Measurements from ENCODE around the gene PIK3AP1.
"Not testable (repeated sequence)": the region's sequence is repeated elsewhere in the genome, so short reads cannot be mapped to it uniquely, and the experiment has no call there.

PIK3AP1 gene

DNA sequence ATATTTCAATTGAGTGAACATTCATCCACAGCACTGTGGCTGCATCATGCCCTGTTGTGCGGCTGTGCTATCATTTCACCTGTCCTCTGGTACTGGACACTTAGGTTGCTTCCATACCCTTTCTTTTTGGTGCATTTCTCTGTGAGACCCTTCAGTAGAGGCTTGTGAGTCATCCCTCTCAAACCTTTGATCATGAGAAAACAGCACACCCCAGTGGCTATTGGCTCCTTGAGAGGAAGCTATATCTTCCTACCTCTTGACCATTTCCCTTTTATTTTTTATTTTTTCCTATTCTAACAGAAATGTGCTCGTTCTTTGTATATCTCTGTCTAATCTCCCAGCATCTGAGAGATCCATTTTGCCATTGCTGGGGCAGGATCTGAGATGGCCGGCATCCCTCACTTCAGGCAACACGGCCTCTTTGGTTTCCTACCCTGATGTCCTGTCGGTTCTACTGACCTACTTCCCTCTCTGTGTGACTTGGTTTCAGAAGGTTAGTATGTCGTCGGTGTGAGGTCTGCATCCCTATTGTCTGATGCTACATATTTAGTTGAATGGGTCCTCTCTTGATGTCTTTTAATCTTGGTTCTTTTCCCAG, 23.8 kb upstream of the PIK3AP1 start:
- TF ChIP-seq, protein P1, sequence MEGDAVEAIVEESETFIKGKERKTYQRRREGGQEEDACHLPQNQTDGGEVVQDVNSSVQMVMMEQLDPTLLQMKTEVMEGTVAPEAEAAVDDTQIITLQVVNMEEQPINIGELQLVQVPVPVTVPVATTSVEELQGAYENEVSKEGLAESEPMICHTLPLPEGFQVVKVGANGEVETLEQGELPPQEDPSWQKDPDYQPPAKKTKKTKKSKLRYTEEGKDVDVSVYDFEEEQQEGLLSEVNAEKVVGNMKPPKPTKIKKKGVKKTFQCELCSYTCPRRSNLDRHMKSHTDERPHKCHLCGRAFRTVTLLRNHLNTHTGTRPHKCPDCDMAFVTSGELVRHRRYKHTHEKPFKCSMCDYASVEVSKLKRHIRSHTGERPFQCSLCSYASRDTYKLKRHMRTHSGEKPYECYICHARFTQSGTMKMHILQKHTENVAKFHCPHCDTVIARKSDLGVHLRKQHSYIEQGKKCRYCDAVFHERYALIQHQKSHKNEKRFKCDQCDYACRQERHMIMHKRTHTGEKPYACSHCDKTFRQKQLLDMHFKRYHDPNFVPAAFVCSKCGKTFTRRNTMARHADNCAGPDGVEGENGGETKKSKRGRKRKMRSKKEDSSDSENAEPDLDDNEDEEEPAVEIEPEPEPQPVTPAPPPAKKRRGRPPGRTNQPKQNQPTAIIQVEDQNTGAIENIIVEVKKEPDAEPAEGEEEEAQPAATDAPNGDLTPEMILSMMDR (IDR thresholded peaks at IDR 0.05; ENCODE audit: low read depth, low read length) = no peak; the same call in 1 of the 2 replicates
- DNase-seq (ENCODE audit: extremely low read depth, low read depth) = no peak

DNA sequence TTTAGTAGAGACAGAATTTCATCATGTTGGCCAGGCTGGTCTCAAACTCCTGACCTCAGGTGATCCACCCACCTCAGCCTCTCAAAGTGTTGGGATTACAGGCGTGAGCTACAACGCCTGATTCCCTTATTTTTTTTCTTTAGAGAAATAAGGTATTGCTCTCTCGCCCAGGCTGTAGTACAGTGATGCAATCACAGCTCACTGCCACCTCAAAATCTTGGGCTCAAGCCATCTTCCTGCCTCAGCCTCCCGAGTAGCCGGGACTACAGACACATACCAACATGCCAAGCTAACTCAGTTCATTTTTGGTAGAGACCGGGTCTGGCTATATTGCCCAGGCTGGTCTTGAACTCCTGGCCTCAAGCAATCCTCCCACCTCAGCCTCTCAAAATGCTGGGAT, 21.2 kb upstream of the PIK3AP1 start:
- not testable (repeated sequence) for DNase-seq (ENCODE audit: extremely low read depth, low read depth)

DNA sequence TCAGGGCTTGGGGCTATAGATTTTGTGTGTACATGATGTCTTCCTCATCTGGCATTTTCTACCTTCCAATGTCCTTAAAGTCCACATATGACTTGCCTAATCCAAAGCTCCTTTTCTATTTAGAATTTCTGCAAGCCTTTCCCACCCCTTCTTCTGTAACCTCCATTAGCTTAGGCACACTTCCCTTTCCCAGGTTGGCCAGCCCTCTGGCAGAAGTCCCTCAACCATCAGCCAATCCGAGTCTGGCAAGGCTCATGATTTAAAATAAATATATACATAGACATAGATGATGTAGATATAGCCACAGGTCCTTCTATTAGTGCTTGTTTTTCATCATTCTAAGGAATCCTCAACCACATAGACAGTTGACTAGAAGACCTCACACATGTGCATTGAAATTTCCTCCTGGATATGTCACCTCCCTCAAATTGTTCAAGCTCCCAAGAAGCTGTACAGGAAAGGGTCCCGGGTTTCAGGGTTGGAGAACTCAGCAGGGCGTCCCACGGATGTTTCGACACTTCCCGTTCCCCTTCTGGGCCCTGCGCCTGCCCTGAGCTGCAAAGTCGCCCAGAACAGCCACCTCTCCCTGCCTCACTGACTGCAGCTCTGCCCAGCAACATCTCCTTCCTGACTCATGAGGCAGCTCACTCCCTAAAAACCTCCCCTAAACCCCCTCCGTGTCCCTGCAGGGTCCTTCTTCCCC, 20.4 kb upstream of the PIK3AP1 start:
- TF ChIP-seq, protein P1 (IDR thresholded peaks at IDR 0.05; ENCODE audit: low read depth, low read length) = no peak
- no peak for DNase-seq (ENCODE audit: extremely low read depth, low read depth)

DNA sequence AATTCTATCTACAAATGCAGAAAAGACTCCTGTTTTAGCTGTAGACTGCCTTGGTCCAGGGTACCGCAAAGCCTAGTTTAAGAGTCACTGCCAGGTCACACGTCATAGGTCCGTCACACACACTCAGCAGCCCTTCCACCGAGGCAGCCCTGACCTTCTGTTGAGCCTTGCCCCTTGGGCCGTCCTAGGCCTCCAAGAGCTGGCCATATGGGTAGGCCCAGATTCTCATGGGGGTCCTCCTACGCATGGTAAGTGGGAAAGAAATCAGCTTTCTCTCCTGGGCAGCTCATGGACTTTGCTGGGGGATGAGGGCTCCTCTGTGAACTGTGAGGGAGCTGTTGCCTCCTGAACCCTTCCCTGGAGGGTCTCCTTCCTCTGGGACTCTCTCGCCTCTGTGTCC, 19.8 kb upstream of the PIK3AP1 start:
- DNase-seq (ENCODE audit: extremely low read depth, low read depth) = no peak
- TF ChIP-seq, protein P1 (IDR thresholded peaks at IDR 0.05; ENCODE audit: low read depth, low read length) = no peak

DNA sequence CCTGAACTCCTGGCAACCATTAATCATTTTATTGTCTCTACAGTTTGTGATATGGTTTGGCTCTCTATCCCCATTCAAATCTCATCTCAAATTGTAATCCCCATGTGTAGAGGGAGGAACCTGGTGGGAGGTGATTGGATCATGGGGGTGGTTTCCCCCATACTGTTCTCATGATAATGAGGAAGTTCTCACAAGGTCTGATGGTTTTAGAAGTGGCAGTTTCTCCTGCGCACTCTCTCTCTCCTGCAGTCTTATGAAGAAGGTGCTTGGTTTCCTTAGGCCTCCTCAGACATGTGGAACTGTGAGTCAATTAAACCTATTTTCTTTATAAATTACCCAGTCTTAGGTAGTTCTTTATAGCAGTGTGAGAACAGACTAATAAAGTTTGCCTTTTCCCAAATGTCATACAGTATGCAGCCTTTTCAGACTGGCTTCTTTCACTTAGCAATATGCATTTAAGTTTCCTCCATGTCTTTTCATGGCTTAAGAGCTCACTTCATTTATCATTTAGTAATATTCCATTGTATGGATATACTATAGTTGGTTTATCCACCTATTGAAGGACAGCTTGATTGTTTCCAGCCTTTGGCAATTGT, 17.1 kb upstream of the PIK3AP1 start:
- not testable (repeated sequence) for DNase-seq (ENCODE audit: extremely low read depth, low read depth)

DNA sequence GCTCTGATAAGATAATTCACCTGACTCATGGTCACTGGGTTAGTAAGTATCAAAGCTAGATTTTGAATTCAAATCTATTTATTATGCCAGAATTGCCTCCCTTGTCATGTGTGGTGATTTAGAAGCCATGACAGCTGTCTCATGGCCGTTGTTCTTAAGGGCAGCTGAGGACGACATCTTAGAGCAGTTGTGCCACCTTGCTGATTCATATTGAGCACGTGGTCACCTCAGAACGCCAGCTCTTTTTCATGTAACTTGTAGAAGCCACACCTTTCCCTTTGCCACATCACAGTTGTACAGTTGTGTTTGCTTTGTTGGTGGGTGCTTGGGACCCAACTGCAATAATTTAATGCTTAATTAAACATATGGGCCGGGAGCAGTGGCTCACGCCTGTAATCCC, 4.3 kb upstream of the PIK3AP1 start:
- TF ChIP-seq, protein P1 (IDR thresholded peaks at IDR 0.05; ENCODE audit: low read depth, low read length) = no peak
- no peak for DNase-seq (ENCODE audit: extremely low read depth, low read depth)

DNA sequence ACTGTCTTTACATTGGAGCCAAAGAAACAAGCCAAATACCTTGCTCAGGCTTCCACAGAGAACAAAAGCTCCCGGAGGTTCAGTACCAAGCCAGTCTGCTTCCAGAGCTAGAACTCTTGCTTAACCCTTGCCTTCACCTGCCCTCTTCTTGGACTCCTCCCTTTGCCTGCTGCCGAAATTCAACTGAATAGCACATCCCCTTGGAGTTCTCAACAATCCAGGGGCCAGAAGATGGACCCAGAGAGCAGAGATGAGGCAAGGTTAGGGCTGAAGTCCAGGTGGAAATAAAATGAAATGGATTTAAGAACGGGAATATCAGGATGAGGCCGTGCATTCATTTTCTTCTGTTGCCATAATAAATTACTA, 876 bp upstream of the PIK3AP1 start:
- TF ChIP-seq, protein P1 (IDR thresholded peaks at IDR 0.05; ENCODE audit: low read depth, low read length) = no peak
- no peak for DNase-seq (ENCODE audit: extremely low read depth, low read depth)

DNA sequence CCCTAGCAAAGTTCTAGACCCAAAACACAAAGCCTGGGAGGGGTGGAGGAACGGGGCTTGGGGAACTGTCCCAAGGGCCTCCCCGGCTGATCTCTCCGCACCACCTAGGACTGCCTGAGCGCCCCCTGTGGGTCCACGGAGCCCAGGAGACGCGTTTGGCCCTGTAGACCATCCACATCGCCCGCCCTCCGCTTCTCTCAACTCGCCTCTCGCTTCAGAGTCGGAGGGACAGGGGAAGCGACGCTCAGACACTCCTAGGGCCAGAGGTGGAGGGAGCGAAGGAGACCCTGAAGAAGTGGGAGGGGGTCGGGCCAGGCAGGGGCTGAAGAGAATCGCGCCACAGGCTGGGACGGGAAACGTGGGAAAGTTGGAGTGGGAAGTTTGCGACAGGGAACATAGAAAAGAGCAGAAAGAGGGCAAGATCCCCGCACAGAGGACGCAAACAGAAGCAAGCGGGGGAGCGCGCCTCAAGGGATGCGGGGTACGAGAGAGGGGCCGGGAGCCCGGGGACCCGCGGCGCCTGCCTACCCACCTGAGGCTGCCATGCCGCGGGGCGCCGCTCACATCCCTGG, 378 bp downstream of the PIK3AP1 start:
- DNase-seq (ENCODE audit: extremely low read depth, low read depth) = no peak

More for the DNA sequence above, 378 bp downstream of the PIK3AP1 start:
- TF ChIP-seq, protein P1 (IDR thresholded peaks at IDR 0.05; ENCODE audit: low read depth, low read length) = peak; percentile 9

Measured in AG09319 (cell line).